ENCODE results near the gene EPC2. TPM values are rescaled to one million over a fixed set of nuclear protein-coding genes. Genes with fewer than 3 reads are reported as not detected.

Gene EPC2
- total and polyA plus RNA-seq, 10 of the 15 experiments (the other 5 are each of a cell fraction or from before 2014, with no cell fraction given) = 2.0 to 16.5 (median 10.8) TPM

- Histone ChIP-seq H3K27me3 (replicated peaks in 1 of 2; ENCODE audit: control insufficient read depth in 2 of 2, insufficient read depth in 2 of 2, low read length in 1 of 2) (no peaks in the 10 kb centered on the region), H3K36me3 (ENCODE audit: control insufficient read depth in 2 of 2, insufficient read depth in 2 of 2, low read length in 1 of 2) (no peaks in the 10 kb centered on the region; a peak in 1 of 4 replicates), H3K27ac (ENCODE audit: control insufficient read depth, insufficient read depth) (no peak overlapping the region), H2AFZ (ENCODE audit: control insufficient read depth, low read depth, low read length) (no peak overlapping the region), H3K9ac (ENCODE audit: control insufficient read depth, insufficient read depth, low read length) (no peak overlapping the region), H3K4me3 (no peak overlapping the region), H3K9me3 (replicated peaks; ENCODE audit: control insufficient read depth, insufficient read depth, low read length) (peaks cover 3% of the 10 kb centered on the region), H3K4me2 (ENCODE audit: control insufficient read depth, insufficient read depth) (no peak overlapping the region), H3K79me2 (ENCODE audit: control insufficient read depth, insufficient read depth, low read length) (peaks cover 39% of the 10 kb centered on the region), H4K20me1 (ENCODE audit: control insufficient read depth, insufficient read depth) (no peaks in the 10 kb centered on the region; the same call in 1 of the 2 replicates), H3K4me1 (ENCODE audit: control insufficient read depth, insufficient read depth, low read length) (no peaks in the 10 kb centered on the region)
- DNase-seq (ENCODE audit: low read depth, low spot score) (no peak), ATAC-seq (no peak), FAIRE-seq (no peak)
- CTCF ChIA-PET = interaction anchor here (0.8 to 2.1 kb wide), 4 partner anchors 12 to 37 kb away, joined by 3 to 8 read pairs (median 4); no protein-coding TSS in a partner anchor
- RAD21 ChIA-PET (ENCODE audit: unreplicated experiment) = interaction anchor here (0.9 kb wide), 1 partner anchor 342 kb away, joined by 3 read pairs; no protein-coding TSS in a partner anchor
- SMC1A ChIA-PET (ENCODE audit: uncharacterized antibody, unreplicated experiment) = no interaction called here
- BruUV-seq (replicated peaks) = no TSS peak
- TF ChIP-seq, protein P1, sequence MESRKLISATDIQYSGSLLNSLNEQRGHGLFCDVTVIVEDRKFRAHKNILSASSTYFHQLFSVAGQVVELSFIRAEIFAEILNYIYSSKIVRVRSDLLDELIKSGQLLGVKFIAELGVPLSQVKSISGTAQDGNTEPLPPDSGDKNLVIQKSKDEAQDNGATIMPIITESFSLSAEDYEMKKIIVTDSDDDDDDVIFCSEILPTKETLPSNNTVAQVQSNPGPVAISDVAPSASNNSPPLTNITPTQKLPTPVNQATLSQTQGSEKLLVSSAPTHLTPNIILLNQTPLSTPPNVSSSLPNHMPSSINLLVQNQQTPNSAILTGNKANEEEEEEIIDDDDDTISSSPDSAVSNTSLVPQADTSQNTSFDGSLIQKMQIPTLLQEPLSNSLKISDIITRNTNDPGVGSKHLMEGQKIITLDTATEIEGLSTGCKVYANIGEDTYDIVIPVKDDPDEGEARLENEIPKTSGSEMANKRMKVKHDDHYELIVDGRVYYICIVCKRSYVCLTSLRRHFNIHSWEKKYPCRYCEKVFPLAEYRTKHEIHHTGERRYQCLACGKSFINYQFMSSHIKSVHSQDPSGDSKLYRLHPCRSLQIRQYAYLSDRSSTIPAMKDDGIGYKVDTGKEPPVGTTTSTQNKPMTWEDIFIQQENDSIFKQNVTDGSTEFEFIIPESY (IDR thresholded peaks at IDR 0.05) = no peak
- TF ChIP-seq STAT3 (IDR thresholded peaks at IDR 0.05; ENCODE audit: low read depth, low read length) (no peak), POLR2AphosphoS2 (IDR thresholded peaks at IDR 0.05; ENCODE audit: low read depth, low read length) (no peak), NFXL1 (IDR thresholded peaks at IDR 0.05; ENCODE audit: borderline replicate concordance) (no peak), POLR2A (IDR thresholded peaks at IDR 0.05; ENCODE audit: low read depth, low read length) (no peak), ESRRA (IDR thresholded peaks at IDR 0.05; ENCODE audit: low read length) (no peak), IKZF1 (conservative IDR thresholded peaks at IDR 0.05) (no peak), NBN (IDR thresholded peaks at IDR 0.05) (no peak), FOXK2 (IDR thresholded peaks at IDR 0.05) (no peak), NFYA (IDR thresholded peaks at IDR 0.05; ENCODE audit: borderline replicate concordance, low read depth, low read length) (no peak), E2F8 (IDR thresholded peaks at IDR 0.05; ENCODE audit: low read depth, partially characterized antibody) (no peak), SIN3A (IDR thresholded peaks at IDR 0.05; ENCODE audit: low read depth, low read length) (no peak), ZNF687 (IDR thresholded peaks at IDR 0.05) (no peak)
- POLR2A ChIA-PET = no interaction called here
- in situ Hi-C loops (cut with MboI) = no loop called here
- intact Hi-C loops (cut with micrococcal nuclease; ENCODE audit: unreplicated experiment) = no loop called here
- WGBS (ENCODE audit: insufficient coverage, insufficient replicate concordance, low lambda C conversion rate, missing lambda C conversion rate) = 78% methylated on average over 4 of the region's 4 CpGs
Measured at GRCh38 chr2:148675708-148676107, 31.2 kb downstream of the EPC2 start.
